ENCODE measurements around the gene TFCP2L1. TPM values are rescaled to one million over a fixed set of nuclear protein-coding genes. Genes with fewer than 3 reads are reported as not detected.

Gene TFCP2L1
- total RNA-seq, 1 experiment from 2014 or later: 1.8 TPM

DNA sequence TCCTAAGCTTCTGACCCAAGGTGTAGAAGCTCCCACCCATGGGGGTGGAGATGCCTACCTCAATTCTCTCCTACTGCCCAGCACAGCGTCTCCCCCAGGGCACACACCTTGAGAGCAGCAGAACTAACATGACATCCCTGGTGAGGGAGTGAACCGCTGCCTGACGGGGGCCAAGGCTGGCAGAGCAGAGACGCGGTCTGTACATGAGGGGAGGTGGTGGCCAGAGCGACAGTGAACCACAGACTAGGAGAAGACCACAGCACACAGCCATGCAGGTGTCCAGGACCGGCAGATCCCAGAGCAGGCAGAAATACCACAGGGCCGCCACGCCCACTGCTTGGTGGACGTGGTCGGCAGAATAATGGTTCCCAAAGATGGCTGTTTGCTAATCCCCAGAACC is 40.4 kb downstream of the TFCP2L1 start:
- peaks cover 0 to 7% of the 10 kb centered on the region in 2 experiments; a peak in 1 of 4 replicates for H3K4me1 Mint-ChIP-seq
- H3K9me3 Mint-ChIP-seq: no peaks in the 10 kb centered on the region

More for the DNA sequence above, 40.4 kb downstream of the TFCP2L1 start:
- Histone ChIP-seq H3K79me1 (ENCODE audit: insufficient read depth, low read depth, low read length, poor library complexity, severe bottlenecking) (no peaks in the 10 kb centered on the region), H3K23me2 (ENCODE audit: insufficient read length, low read depth, low read length, poor library complexity, severe bottlenecking) (no peaks in the 10 kb centered on the region), H4K91ac (ENCODE audit: insufficient read length, low read depth, low read length) (no peak overlapping the region), H3K14ac (ENCODE audit: insufficient read depth, low read length) (no peak overlapping the region), H3K4ac (ENCODE audit: low read depth, low read length) (no peak overlapping the region), H3T11ph (ENCODE audit: low read length) (no peak overlapping the region), H2AK5ac (ENCODE audit: insufficient read length, low read length) (no peak overlapping the region), H2BK12ac (ENCODE audit: insufficient read length, low read depth, low read length) (no peak overlapping the region), H3K23ac (ENCODE audit: insufficient read length, low read depth, low read length) (no peak overlapping the region), H3K4me1 (ENCODE audit: insufficient read depth, low read length) (no peaks in the 10 kb centered on the region), H3K18ac (ENCODE audit: insufficient read length, low read depth, low read length) (no peak overlapping the region), H3K9me3 (ENCODE audit: control insufficient read depth, low read depth, low read length) (no peaks in the 10 kb centered on the region), H2BK120ac (ENCODE audit: low read depth, low read length, poor library complexity, severe bottlenecking) (no peak overlapping the region), H3K56ac (ENCODE audit: insufficient read length, low read depth, low read length) (no peak overlapping the region), H3K27ac (ENCODE audit: insufficient read length, low read depth, low read length) (no peak overlapping the region), H4K20me1 (ENCODE audit: control insufficient read depth, insufficient read depth, insufficient read length) (no peaks in the 10 kb centered on the region), H4K5ac (ENCODE audit: insufficient read length, low read depth, low read length) (no peak overlapping the region), H2BK20ac (ENCODE audit: low read depth, low read length, poor library complexity, severe bottlenecking) (no peak overlapping the region), H3K27me3 (ENCODE audit: insufficient read depth, low read length) (no peaks in the 10 kb centered on the region), H2BK5ac (ENCODE audit: insufficient read length, low read length) (no peak overlapping the region), H2BK15ac (ENCODE audit: low read depth, low read length) (no peak overlapping the region), H3K9ac (ENCODE audit: extremely low read depth, insufficient read length, low read length) (no peak overlapping the region), H3K79me2 (ENCODE audit: insufficient read depth, low read length) (no peaks in the 10 kb centered on the region), H2AFZ (ENCODE audit: low read length) (no peak overlapping the region), H3K4me2 (ENCODE audit: insufficient read depth, insufficient read length, low read length) (no peak overlapping the region), H4K8ac (replicated peaks; ENCODE audit: insufficient read length, low read depth, low read length) (no peak overlapping the region)
- Mint-ChIP-seq H3K27me3 (ENCODE audit: low read depth) (no peaks in the 10 kb centered on the region; the same call in none of the 2 replicates), H3K27ac (no peak overlapping the region), H3K36me3 (ENCODE audit: insufficient read depth in 1 of 3, low read depth in 3 of 3) (no peaks in the 10 kb centered on the region), H3K4me3 (no peak overlapping the region)
- TF ChIP-seq, protein P1, sequence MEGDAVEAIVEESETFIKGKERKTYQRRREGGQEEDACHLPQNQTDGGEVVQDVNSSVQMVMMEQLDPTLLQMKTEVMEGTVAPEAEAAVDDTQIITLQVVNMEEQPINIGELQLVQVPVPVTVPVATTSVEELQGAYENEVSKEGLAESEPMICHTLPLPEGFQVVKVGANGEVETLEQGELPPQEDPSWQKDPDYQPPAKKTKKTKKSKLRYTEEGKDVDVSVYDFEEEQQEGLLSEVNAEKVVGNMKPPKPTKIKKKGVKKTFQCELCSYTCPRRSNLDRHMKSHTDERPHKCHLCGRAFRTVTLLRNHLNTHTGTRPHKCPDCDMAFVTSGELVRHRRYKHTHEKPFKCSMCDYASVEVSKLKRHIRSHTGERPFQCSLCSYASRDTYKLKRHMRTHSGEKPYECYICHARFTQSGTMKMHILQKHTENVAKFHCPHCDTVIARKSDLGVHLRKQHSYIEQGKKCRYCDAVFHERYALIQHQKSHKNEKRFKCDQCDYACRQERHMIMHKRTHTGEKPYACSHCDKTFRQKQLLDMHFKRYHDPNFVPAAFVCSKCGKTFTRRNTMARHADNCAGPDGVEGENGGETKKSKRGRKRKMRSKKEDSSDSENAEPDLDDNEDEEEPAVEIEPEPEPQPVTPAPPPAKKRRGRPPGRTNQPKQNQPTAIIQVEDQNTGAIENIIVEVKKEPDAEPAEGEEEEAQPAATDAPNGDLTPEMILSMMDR (conservative IDR thresholded peaks at IDR 0.05): no peak
- DNase-seq: no peak
- no CpG with 5 or more reads among the region's 11 CpGs for WGBS (ENCODE audit: extremely low coverage, insufficient read length, low lambda C conversion rate)

Data from H9 (cell line).